DND-41 (cell line): Measurements from ENCODE around the gene TMEM167A.

ENCODE experiments used
- ATAC-seq: fragments of 200-7000 bp; cut with Tn5 transposase; 3 replicates; pipeline ENCODE4 v1.9.1; 2021; ENCODE audit warnings: low read depth; ENCODE audit not compliant: insufficient read depth
- DNase-seq: peaks from one replicate; pipeline ENCODE4 v3.0.0-alpha.2; 2020
- H2AFZ ChIP-seq: 2 replicates; pipeline ENCODE4 v1.6.0; 2012; ENCODE audit warnings: low read depth, low read length
- H3K27ac ChIP-seq: 2 replicates; pipeline ENCODE4 v1.5.1; 2012; ENCODE audit warnings: low read length, inconsistent platforms
- H3K27me3 ChIP-seq: fragments of 200-600 bp; sonication (generic); 2 replicates; pipeline ENCODE4 v1.6.0; 2012; ENCODE audit warnings: low read length, mild to moderate bottlenecking, inconsistent platforms; ENCODE audit not compliant: insufficient read depth, poor library complexity
- H3K36me3 ChIP-seq: 2 replicates; pipeline ENCODE4 v1.5.1; 2012; ENCODE audit warnings: low read length, inconsistent platforms; ENCODE audit not compliant: insufficient read depth
- H3K4me1 ChIP-seq: 2 replicates; pipeline ENCODE4 v1.5.1; 2012; ENCODE audit warnings: mild to moderate bottlenecking, low read length; ENCODE audit not compliant: insufficient read depth
- H3K4me2 ChIP-seq: 2 replicates; pipeline ENCODE4 v1.6.0; 2012; ENCODE audit warnings: mild to moderate bottlenecking, moderate library complexity, low read length, inconsistent platforms; ENCODE audit not compliant: insufficient read depth
- H3K4me3 ChIP-seq, 2 experiments: fragments of 200-600 bp in 1 of 2; shearing (Covaris generic) in 1 of 2; 2 replicates each; pipeline ENCODE4 v1.5.1; 2012 to 2016; ENCODE audit warnings: inconsistent platforms in 2 of 2, low read length in 2 of 2, mild to moderate bottlenecking in 2 of 2, low read depth in 1 of 2, moderate library complexity in 1 of 2
- H3K79me2 ChIP-seq: 2 replicates; pipeline ENCODE4 v1.6.0; 2012; ENCODE audit warnings: low read length, inconsistent platforms; ENCODE audit not compliant: insufficient read depth
- H3K9ac ChIP-seq: 2 replicates; pipeline ENCODE4 v1.6.0; 2012; ENCODE audit warnings: low read depth, mild to moderate bottlenecking, inconsistent platforms, low read length, moderate library complexity
- H3K9me3 ChIP-seq: 2 replicates; pipeline ENCODE4 v1.5.1; 2012; ENCODE audit warnings: low read length, moderate library complexity, mild to moderate bottlenecking, inconsistent platforms; ENCODE audit not compliant: insufficient read depth, severe bottlenecking
- H4K20me1 ChIP-seq: 2 replicates; pipeline ENCODE4 v1.6.0; 2012; ENCODE audit warnings: low read length; ENCODE audit not compliant: insufficient read depth
- CTCF ChIP-seq: IDR thresholded peaks from 2 replicates; pipeline ENCODE4 v1.5.1; 2012; ENCODE audit warnings: borderline replicate concordance, low read length, moderate library complexity, mild to moderate bottlenecking; ENCODE audit not compliant: poor library complexity, severe bottlenecking; ENCODE audit errors: extremely low read depth
- EZH2 ChIP-seq: IDR thresholded peaks from 3 replicates; pipeline ENCODE4 v1.6.1; 2012; ENCODE audit warnings: borderline replicate concordance, low read depth, mild to moderate bottlenecking, moderate library complexity, low read length, inconsistent platforms; ENCODE audit not compliant: severe bottlenecking

TMEM167A gene

GRCh38 chr5:83036991-83037575, 40.1 kb downstream of the TMEM167A start:
- Histone ChIP-seq H3K79me2 (no peaks in the 10 kb centered on the region), H3K4me1 (no peaks in the 10 kb centered on the region), H4K20me1 (no peaks in the 10 kb centered on the region), H3K36me3 (no peaks in the 10 kb centered on the region), H3K9ac (no peak overlapping the region), H3K4me3 (no peak overlapping the region), H3K9me3 (no peaks in the 10 kb centered on the region), H2AFZ (no peak overlapping the region), H3K27ac (no peak overlapping the region), H3K27me3 (no peaks in the 10 kb centered on the region), H3K4me2 (no peak overlapping the region)
- ATAC-seq (no peak), DNase-seq (no peak)
- TF ChIP-seq CTCF, result no peak
- TF ChIP-seq EZH2, result no peak

- Histone ChIP-seq H3K9me3 (no peaks in the 10 kb centered on the region), H3K36me3 (no peaks in the 10 kb centered on the region), H3K27me3 (no peaks in the 10 kb centered on the region), H3K9ac (no peak overlapping the region), H3K27ac (no peak overlapping the region; the same call in 1 of the 2 replicates), H3K4me1 (no peaks in the 10 kb centered on the region), H3K4me3 (no peak overlapping the region), H3K79me2 (no peaks in the 10 kb centered on the region), H3K4me2 (no peak overlapping the region), H4K20me1 (no peaks in the 10 kb centered on the region), H2AFZ (no peak overlapping the region)
- ATAC-seq, result 0 out of 3 replicates have a peak, but pooled peaks have one; percentile 27
- no peak for DNase-seq
- TF ChIP-seq CTCF (no peak), EZH2 (no peak)
Measured at GRCh38 chr5:83035373-83036100, 41.7 kb downstream of the TMEM167A start.

- Histone ChIP-seq H2AFZ (no peak overlapping the region), H3K27ac (no peak overlapping the region), H3K9ac (no peak overlapping the region), H3K4me2 (no peak overlapping the region), H4K20me1 (no peaks in the 10 kb centered on the region), H3K4me1 (no peaks in the 10 kb centered on the region), H3K27me3 (no peaks in the 10 kb centered on the region), H3K4me3 (no peak overlapping the region), H3K79me2 (no peaks in the 10 kb centered on the region), H3K9me3 (no peaks in the 10 kb centered on the region), H3K36me3 (no peaks in the 10 kb centered on the region)
- TF ChIP-seq CTCF (no peak), EZH2 (no peak)
- no peak for ATAC-seq
- no peak for DNase-seq
Measured at GRCh38 chr5:83034528-83035207, 42.5 kb downstream of the TMEM167A start.
